Parathyroid adenoma (tissue), 2 donors: ENCODE results near the gene KIFC3.

ENCODE experiments used
- H2AFZ ChIP-seq: fragments of 300-600 bp; sonication (generic); one replicate; pipeline ENCODE4 v1.7.0; 2017; ENCODE audit warnings: antibody characterized with exemption, mild to moderate bottlenecking
- H3K27ac ChIP-seq: fragments of 300-600 bp; sonication (generic); one replicate; pipeline ENCODE4 v1.7.0; 2017
- H3K27me3 ChIP-seq: fragments of 300-600 bp; sonication (generic); one replicate; pipeline ENCODE4 v1.7.0; 2017; ENCODE audit warnings: low read length; ENCODE audit not compliant: control insufficient read depth, insufficient read depth
- H3K36me3 ChIP-seq: fragments of 300-600 bp; sonication (generic); one replicate; pipeline ENCODE4 v1.7.0; 2017; ENCODE audit warnings: low read length; ENCODE audit not compliant: control insufficient read depth, insufficient read depth
- H3K4me1 ChIP-seq: fragments of 300-600 bp; sonication (generic); one replicate; pipeline ENCODE4 v1.7.0; 2017; ENCODE audit warnings: control low read depth
- H3K4me2 ChIP-seq: fragments of 300-600 bp; sonication (generic); one replicate; pipeline ENCODE4 v1.7.0; 2017; ENCODE audit warnings: low read length
- H3K4me3 ChIP-seq: fragments of 300-600 bp; sonication (generic); one replicate; pipeline ENCODE4 v1.7.0; 2017; ENCODE audit warnings: low read depth, low read length
- H3K79me2 ChIP-seq: fragments of 300-600 bp; sonication (generic); one replicate; pipeline ENCODE4 v1.7.0; 2017; ENCODE audit warnings: control low read depth
- H3K9ac ChIP-seq: fragments of 300-600 bp; sonication (generic); one replicate; pipeline ENCODE4 v1.7.0; 2017; ENCODE audit warnings: mild to moderate bottlenecking
- H3K9me3 ChIP-seq: fragments of 300-600 bp; sonication (generic); one replicate; pipeline ENCODE4 v1.7.0; 2017; ENCODE audit warnings: low read length; ENCODE audit not compliant: control insufficient read depth
- TF ChIP-seq, protein P1 (sequence below): fragments of 300-600 bp; sonication (generic); IDR thresholded peaks from one replicate; pipeline ENCODE4 v1.7.0; 2017; ENCODE audit warnings: antibody characterized with exemption, mild to moderate bottlenecking
- donor health status: primary hyperparathyroidism.

Gene KIFC3

DNA sequence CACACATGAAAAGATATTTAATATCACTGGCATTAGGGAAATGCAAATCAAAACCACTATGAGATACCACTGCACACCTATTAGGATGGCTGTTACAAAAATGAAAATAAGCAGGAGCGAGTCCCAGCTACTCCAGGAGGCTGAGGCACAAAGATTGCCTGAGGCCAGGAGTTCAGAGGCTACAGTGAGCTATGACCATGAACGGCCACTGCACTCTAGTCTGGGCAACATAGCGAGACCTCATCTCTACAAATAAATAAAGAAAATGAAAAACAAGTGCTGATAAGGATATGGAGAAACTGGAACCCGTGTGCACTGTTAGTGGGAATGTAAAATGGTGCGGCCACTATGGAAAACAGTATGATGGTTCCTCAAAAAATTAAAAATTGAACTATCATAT, 23.6 kb downstream of the KIFC3 start:
- Histone ChIP-seq H3K4me3 (no peak overlapping the region), H3K4me2 (no peak overlapping the region)

DNA sequence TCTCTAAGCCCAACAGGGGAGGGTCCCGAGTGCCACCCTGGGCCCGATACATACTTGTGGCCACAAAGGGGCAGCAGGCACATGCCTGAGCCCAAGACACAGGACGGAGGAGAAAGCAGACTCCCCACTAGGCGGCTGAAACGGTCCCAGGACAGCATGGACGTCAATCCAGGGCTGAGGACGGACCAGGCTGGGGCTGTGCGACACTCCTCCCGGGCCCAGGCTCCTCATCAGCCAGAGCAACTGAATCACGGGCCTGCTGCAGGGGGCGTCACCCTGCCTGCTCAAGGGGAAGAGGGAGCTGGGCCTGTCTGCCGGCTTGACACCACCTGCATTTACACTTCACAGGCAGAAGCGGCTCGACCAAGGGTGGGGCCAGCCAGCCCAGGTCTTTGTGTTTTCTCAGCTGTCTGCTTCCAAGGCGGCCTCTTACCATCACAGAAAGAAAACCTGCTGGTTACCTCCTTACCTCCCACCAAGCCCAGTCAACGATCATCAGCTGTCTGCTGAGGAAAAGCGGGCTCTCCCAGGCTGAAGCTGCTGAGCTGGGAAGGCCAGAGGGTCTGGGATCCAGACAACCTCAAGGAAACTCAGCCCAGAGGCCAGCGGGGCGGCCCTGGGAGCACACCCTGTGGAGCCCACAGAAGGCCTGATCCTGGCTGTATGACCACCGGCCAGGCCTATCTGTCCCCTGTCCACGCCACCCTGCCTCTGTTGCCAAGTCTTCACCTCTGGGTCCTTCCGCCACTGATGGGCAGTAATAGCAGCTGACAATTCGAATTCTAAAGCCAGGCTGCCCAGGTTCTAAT, 26.4 kb downstream of the KIFC3 start:
- Histone ChIP-seq H3K79me2 (peaks cover 5% of the 10 kb centered on the region), H3K4me2 (no peak overlapping the region), H3K27me3 (no peaks in the 10 kb centered on the region), H3K27ac (no peak overlapping the region), H3K9ac (no peak overlapping the region), H2AFZ (no peak overlapping the region), H3K36me3 (no peaks in the 10 kb centered on the region), H3K4me1 (no peaks in the 10 kb centered on the region), H3K9me3 (no peaks in the 10 kb centered on the region), H3K4me3 (no peak overlapping the region)
- TF ChIP-seq, protein P1, sequence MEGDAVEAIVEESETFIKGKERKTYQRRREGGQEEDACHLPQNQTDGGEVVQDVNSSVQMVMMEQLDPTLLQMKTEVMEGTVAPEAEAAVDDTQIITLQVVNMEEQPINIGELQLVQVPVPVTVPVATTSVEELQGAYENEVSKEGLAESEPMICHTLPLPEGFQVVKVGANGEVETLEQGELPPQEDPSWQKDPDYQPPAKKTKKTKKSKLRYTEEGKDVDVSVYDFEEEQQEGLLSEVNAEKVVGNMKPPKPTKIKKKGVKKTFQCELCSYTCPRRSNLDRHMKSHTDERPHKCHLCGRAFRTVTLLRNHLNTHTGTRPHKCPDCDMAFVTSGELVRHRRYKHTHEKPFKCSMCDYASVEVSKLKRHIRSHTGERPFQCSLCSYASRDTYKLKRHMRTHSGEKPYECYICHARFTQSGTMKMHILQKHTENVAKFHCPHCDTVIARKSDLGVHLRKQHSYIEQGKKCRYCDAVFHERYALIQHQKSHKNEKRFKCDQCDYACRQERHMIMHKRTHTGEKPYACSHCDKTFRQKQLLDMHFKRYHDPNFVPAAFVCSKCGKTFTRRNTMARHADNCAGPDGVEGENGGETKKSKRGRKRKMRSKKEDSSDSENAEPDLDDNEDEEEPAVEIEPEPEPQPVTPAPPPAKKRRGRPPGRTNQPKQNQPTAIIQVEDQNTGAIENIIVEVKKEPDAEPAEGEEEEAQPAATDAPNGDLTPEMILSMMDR = no peak

More for the DNA sequence above, 23.6 kb downstream of the KIFC3 start:
- Histone ChIP-seq H3K27ac (no peak overlapping the region), H3K4me1 (no peaks in the 10 kb centered on the region), H3K27me3 (no peaks in the 10 kb centered on the region), H3K36me3 (no peaks in the 10 kb centered on the region), H3K9me3 (no peaks in the 10 kb centered on the region), H3K9ac (no peak overlapping the region), H3K79me2 (peaks cover 8% of the 10 kb centered on the region), H2AFZ (no peak overlapping the region)
- TF ChIP-seq, protein P1 = no peak

DNA sequence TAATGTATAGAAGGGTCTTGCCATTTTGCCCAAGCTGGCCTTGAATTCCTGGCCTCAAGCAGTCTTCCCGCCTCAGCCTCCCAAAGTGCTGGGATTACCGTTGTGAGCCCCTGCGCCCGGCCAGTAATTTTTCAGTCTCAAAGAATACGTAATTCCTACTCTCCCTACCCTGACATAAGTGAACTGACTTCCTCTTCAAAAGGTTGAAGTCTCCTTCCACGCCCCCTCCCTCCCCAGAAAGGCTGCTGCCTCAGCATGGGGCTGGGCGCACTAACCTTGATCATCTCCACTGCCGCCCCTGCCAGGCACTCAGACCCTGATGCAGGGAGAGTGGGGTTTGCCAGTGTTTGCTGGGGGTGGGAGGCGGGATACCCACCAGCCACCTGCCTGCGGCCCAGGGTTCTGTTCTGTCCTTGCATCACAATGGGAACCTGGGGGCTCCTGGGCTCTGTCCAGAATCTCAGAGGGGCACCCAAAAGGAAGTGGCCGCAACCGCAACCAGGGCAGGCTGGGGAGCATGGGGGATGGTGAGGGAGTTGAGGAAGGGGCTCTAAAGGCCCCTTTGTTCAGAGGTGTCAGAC, 27.5 kb downstream of the KIFC3 start:
- Histone ChIP-seq H3K4me3 (no peak overlapping the region), H3K4me1 (no peaks in the 10 kb centered on the region), H3K4me2 (no peak overlapping the region), H3K27ac (no peak overlapping the region), H2AFZ (no peak overlapping the region), H3K79me2 (peaks cover 4% of the 10 kb centered on the region), H3K9ac (no peak overlapping the region), H3K36me3 (no peaks in the 10 kb centered on the region), H3K9me3 (no peaks in the 10 kb centered on the region), H3K27me3 (no peaks in the 10 kb centered on the region)
- TF ChIP-seq, protein P1 = no peak

DNA sequence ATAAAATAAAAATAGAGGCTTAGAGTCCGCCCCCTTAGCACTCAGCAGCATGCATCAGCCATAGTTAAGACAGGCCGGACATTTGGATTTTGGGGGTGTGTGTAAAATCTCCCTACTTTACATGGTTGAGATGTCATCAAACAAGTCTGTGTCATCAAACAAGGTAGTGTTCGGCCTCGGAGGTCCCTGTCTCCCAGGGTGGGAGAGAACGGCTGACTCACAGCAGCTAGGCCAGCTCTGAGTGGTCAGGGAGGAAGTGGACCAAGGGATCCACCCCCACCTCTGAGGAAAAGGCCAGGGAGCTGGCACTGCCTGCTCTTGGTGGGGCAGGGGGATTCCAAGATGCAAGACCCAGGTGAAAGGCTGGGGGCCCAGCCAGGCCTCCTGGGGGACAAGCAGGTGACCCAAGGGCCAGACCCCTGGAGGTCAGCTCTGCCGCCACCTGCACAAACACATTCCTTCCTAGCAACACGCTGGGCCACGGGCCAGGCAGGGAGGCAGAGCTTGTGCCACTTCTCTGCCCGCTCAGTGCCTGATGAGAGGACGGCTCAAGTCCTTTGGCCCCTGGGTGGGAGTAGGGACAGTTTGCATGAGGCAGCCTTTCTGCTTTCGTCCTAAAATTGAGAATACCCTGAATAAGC, 28.5 kb downstream of the KIFC3 start:
- H3K4me1 ChIP-seq = no peaks in the 10 kb centered on the region
- no peak overlapping the region for H3K4me3 ChIP-seq
- H2AFZ ChIP-seq = no peak overlapping the region
- no peak overlapping the region for H3K4me2 ChIP-seq
- no peaks in the 10 kb centered on the region for H3K9me3 ChIP-seq
- H3K27ac ChIP-seq = no peak overlapping the region
- TF ChIP-seq, protein P1 = no peak
- no peaks in the 10 kb centered on the region for H3K27me3 ChIP-seq
- no peaks in the 10 kb centered on the region for H3K36me3 ChIP-seq
- H3K79me2 ChIP-seq = peaks cover 4% of the 10 kb centered on the region
- no peak overlapping the region for H3K9ac ChIP-seq
